GM19395 (cell line): ENCODE data around the gene APBA2.
"Not testable (repeated sequence)": the region's sequence is repeated elsewhere in the genome, so short reads cannot be mapped to it uniquely, and the experiment has no call there.

Experiments
- ATAC-seq: cut with Tn5 transposase; IDR thresholded peaks from one replicate; pipeline ENCODE4 v1.9.1; 2021; ENCODE audit warnings: mild to moderate bottlenecking, moderate library complexity; ENCODE audit not compliant: unreplicated experiment

The APBA2 gene

GRCh38 chr15:28876845-28877185 is 9.0 kb upstream of the APBA2 start:
- no peak for ATAC-seq

- ATAC-seq: no peak
Measured at GRCh38 chr15:28878209-28878608, 7.6 kb upstream of the APBA2 start.

GRCh38 chr15:28879551-28879950 is 6.2 kb upstream of the APBA2 start:
- ATAC-seq: no peak

GRCh38 chr15:28880680-28881079 is 5.1 kb upstream of the APBA2 start:
- no peak for ATAC-seq

GRCh38 chr15:28881170-28881569 is 4.6 kb upstream of the APBA2 start:
- ATAC-seq: no peak

GRCh38 chr15:28881600-28881999 is 4.2 kb upstream of the APBA2 start:
- ATAC-seq: no peak

GRCh38 chr15:28884151-28884940 is 1.4 kb upstream of the APBA2 start:
- ATAC-seq: no peak

- no peak for ATAC-seq
Measured at GRCh38 chr15:28885128-28885629, 595 bp upstream of the APBA2 start.

- no peak for ATAC-seq
Measured at GRCh38 chr15:28886431-28887338, 911 bp downstream of the APBA2 start.

GRCh38 chr15:28887339-28888174 is 1.8 kb downstream of the APBA2 start:
- no peak for ATAC-seq

- no peak for ATAC-seq
Measured at GRCh38 chr15:28888302-28888894, 2.6 kb downstream of the APBA2 start.

- no peak for ATAC-seq
Measured at GRCh38 chr15:28888900-28889299, 3.1 kb downstream of the APBA2 start.

- ATAC-seq: no peak
Measured at GRCh38 chr15:28889346-28889745, 3.6 kb downstream of the APBA2 start.

- ATAC-seq: not testable (repeated sequence)
Measured at GRCh38 chr15:28889871-28890270, 4.1 kb downstream of the APBA2 start.

GRCh38 chr15:28890291-28890690 is 4.5 kb downstream of the APBA2 start:
- not testable (repeated sequence) for ATAC-seq

- ATAC-seq: no peak
Measured at GRCh38 chr15:28890711-28891495, 5.1 kb downstream of the APBA2 start.

GRCh38 chr15:28891588-28891987 is 5.8 kb downstream of the APBA2 start:
- no peak for ATAC-seq

- ATAC-seq: no peak
Measured at GRCh38 chr15:28892789-28893610, 7.2 kb downstream of the APBA2 start.

- ATAC-seq: no peak
Measured at GRCh38 chr15:28894631-28895030, 8.9 kb downstream of the APBA2 start.
